ENCODE measurements around the gene NFE2L3. TPM values are rescaled to one million over a fixed set of nuclear protein-coding genes. Genes with fewer than 3 reads are reported as not detected.

Gene NFE2L3
- total RNA-seq, 1 experiment from 2014 or later, result not detected

Other genes with a start within 250 kb of the NFE2L3 start
- gene HNRNPA2B1, start 48.5 kb downstream of the NFE2L3 start, total RNA-seq (2014; rRNA removed; shearing (Covaris generic)), result 746 and 863 TPM in 2 replicates
- gene CBX3, start 49.5 kb downstream of the NFE2L3 start, total RNA-seq (2014; rRNA removed; shearing (Covaris generic)), result 368 and 399 TPM in 2 replicates
- not detected in 2 replicates for gene SNX10, start 139.7 kb downstream of the NFE2L3 start, total RNA-seq (2014; rRNA removed; shearing (Covaris generic))